ENCODE measurements around the gene PCDH7.

The PCDH7 gene, protein sequence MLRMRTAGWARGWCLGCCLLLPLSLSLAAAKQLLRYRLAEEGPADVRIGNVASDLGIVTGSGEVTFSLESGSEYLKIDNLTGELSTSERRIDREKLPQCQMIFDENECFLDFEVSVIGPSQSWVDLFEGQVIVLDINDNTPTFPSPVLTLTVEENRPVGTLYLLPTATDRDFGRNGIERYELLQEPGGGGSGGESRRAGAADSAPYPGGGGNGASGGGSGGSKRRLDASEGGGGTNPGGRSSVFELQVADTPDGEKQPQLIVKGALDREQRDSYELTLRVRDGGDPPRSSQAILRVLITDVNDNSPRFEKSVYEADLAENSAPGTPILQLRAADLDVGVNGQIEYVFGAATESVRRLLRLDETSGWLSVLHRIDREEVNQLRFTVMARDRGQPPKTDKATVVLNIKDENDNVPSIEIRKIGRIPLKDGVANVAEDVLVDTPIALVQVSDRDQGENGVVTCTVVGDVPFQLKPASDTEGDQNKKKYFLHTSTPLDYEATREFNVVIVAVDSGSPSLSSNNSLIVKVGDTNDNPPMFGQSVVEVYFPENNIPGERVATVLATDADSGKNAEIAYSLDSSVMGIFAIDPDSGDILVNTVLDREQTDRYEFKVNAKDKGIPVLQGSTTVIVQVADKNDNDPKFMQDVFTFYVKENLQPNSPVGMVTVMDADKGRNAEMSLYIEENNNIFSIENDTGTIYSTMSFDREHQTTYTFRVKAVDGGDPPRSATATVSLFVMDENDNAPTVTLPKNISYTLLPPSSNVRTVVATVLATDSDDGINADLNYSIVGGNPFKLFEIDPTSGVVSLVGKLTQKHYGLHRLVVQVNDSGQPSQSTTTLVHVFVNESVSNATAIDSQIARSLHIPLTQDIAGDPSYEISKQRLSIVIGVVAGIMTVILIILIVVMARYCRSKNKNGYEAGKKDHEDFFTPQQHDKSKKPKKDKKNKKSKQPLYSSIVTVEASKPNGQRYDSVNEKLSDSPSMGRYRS (N-terminal part only)

GRCh38 chr4:30720021-30720660 is at the start of gene PCDH7:
Gene PCDH7 (plus strand): TSS chr4:30720369. CDS start chr4:30721423, 1,054 bp downstream.
- peak within 1 kb of the TSS; percentile 73 for H3K27ac ChIP-seq
- no peak for DNase-seq (ENCODE audit: low read depth, low spot score)

DNA sequence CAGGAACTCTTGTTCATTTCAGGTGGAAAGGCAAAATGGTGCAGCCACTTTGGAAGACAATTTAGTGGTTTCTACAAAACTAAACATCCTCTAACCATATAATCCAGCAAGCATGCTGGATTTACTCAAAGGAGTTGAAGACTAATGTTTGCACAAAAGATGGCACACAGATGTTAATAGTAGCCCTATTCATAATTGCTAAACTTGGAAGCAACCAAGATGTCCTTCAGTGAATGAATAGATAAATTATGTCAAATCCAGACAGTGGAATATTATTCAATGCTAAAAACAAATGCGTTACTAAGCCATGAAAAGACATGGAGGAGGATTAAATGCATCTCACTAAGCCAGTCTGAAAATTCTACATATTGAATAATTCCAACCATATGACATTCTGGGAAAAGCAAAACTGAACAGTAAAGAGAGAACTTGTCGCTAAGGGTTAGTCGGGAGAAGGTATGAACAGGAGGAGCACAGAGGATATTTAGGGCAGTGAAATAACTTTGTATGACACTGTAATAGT is 48.2 kb upstream of the PCDH7 start:
- no peak for DNase-seq (ENCODE audit: low read depth, low spot score)
- H3K27ac ChIP-seq = no peak overlapping the region

GRCh38 chr4:30696191-30696590 is 24.0 kb upstream of the PCDH7 start:
- no peak for DNase-seq (ENCODE audit: low read depth, low spot score)
- H3K27ac ChIP-seq = no peak overlapping the region

DNA sequence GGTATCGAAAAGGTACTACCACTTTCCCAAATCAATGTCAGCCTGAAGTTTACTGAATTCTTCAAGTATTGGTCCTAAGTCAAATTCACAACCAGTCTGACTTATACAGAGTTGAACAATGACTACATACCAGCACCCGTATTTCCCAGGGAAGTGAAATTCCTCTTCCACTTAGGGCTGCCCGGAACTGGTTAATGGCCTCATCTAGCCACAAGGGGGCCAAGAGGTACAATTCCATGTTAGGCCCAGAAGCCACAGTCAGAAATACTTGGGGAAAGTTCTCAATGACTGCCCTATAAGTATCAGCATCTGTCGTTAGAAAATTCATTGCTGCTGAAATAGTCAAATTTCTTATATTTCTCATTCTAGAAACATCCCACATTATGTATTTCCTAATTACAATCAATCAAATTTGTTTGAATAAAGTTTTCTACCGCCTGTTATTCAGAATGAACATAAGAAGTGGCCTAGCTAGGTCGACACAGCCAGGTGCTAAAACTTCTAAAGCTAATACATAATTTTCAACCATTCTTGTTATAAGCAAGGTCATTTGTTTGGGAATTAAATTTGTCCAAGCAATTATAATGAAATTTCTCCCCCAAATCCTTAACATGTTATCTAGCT is 5.6 kb upstream of the PCDH7 start:
- H3K27ac ChIP-seq = no peak overlapping the region
- no peak for DNase-seq (ENCODE audit: low read depth, low spot score)

DNA sequence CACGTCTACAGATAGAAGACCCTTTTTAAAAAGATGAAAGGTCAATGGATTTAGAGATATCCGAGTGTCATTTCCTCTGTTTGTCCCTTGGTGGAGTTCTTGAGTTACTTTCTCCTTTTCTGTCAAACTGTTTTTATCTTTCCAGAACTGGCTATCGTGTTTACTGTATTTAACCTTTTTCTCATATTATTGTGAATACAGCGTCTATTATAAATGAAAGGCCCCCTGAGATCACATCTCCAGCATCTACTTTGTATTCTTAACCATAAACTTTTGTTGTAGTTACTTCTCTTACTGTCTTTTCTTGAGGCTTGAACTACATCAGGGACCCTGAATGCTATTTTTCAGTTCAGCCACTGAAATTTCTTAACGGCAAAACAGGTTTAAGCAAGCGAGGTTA is 4.0 kb upstream of the PCDH7 start:
- H3K27ac ChIP-seq = peak overlapping the region; percentile 73
- no peak for DNase-seq (ENCODE audit: low read depth, low spot score)

- peak overlapping the region; percentile 73 for H3K27ac ChIP-seq
- DNase-seq (ENCODE audit: low read depth, low spot score) = no peak
Observed at GRCh38 chr4:30716681-30717207, 3.4 kb upstream of the PCDH7 start.

DNA sequence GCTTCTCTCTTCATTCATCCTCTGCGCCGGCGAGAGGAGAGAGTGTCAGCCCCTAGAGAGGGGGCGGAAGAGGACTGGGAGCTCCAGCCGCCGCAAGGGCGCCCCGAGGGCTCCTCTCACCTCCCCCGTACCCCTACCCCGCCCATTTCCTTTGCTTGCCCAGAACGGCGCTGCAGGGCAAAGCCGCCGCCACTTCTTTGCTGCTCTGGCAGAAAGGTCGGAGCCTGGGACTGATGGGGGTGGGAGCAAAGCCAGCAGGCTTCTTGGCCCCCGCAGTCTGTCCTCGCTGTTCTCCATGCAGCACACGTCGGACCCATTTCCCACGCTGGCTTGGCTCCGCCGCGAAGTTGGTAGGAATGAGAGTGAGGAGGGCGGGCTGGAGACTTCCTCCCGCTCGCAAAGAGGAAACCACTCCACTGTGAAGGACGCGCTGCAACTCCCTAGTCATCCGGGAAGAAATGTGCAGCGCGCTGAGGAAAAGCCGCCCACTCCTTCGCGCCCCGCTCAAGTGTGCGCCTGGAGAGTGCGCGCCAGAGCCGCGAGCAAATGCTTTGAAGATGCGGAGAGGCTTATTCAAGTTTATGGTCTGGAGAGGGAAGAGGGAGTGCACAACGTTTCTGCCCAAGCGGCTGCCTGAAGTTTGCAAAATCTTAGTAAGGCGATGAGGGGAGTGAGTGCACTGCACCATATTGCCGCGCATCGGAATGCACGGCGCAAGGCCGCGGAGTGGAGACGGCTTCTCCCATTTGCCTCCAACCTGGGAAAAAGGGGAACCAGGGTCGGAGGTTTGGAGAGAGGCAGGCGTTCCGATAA is 2.8 kb upstream of the PCDH7 start:
- peak overlapping the region; percentile 73 for H3K27ac ChIP-seq
- DNase-seq (ENCODE audit: low read depth, low spot score) = no peak

DNA sequence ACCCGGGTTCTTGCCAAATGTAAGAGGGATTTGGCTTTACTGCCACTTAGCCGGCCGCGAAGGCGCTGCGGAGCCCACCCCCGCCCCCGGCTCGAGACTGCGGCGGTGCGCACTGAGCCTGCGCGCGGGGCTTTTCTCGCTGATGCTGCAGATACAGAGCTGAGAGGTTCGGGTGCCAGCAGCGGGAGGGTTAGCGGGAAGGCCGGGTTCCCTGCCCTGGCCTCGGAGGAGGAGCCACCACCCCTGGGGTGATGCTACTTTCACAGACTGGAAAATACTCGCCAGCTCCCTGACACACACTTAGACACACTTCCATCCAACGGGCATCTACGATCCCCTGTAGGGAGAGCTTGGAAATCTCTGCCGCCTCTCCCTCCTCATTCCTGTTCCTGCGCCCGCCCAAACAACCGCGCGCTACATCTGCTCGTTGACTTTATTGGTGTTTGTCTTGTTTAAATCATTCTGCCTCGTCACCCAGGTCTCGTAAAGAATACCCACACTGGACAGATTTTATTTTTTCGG is 2.1 kb upstream of the PCDH7 start:
- no peak for DNase-seq (ENCODE audit: low read depth, low spot score)
- peak overlapping the region; percentile 73 for H3K27ac ChIP-seq

DNA sequence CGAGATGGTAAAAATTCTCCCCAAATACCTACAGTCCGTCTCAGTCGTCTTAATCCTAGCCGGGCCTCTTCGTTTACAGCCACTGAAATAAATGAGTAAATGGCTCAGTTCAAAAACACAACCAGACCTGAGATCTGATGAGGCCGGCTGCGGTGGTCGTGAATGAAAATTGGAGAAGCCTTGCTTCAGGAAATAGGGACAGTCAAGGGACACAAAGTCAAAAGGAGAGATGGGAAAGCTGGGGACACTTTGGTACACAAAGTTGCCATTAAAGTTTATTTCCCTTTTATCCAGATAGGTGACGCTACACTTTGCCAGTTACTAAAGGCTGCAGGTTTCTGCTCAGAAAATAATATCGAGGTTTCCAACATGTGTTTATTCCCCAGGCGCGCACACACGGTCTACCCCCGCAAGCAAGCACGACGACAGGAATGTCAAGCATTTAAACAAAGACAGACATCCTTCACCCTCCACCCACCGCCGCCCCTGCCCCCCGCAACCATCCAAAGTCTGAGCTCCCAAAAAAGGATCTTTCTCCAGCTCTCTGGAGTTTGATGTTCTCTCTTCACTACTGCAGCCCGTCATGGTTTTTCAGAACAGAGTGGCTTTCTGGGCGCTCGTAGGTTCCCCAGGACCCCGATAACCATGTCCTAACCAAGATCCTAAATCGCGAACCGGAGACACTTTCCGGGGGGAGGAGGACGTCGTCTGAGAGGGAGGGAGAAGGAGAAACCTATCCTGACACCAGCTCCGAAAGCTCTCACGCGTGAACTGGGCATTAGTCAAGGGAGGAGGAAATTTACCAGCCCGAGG is 1.3 kb upstream of the PCDH7 start:
- DNase-seq (ENCODE audit: low read depth, low spot score) = no peak
- peak overlapping the region; percentile 73 for H3K27ac ChIP-seq

DNA sequence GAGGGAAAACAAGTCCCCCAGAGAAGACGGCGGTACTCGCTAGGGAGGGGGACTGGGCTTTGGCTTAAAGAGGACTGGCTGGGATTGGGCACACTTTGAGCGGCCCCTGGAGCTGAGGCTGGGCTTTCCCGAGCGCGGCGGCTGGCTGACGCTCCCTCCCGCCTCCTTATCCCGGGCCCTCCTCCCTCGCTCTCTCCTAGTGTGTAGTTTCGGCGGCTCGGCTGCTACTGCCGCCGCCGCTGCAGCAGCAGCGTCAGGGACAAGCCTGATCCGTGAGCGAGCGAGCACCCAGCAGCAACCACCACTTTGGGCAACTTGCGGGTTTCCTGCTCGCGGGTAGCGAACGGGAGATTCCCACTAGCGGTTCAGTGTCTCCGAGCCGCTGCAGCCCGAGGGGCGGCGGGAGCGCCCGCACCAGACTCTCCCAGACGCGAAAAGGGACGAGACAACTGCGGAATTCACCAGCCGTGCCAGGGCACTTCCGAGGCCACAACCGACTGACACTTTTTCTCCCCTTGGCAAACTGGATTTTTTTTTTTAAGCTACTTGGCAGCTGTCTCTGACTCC is 632 bp upstream of the PCDH7 start:
- H3K27ac ChIP-seq = peak overlapping the region; percentile 73
- no peak for DNase-seq (ENCODE audit: low read depth, low spot score)

DNA sequence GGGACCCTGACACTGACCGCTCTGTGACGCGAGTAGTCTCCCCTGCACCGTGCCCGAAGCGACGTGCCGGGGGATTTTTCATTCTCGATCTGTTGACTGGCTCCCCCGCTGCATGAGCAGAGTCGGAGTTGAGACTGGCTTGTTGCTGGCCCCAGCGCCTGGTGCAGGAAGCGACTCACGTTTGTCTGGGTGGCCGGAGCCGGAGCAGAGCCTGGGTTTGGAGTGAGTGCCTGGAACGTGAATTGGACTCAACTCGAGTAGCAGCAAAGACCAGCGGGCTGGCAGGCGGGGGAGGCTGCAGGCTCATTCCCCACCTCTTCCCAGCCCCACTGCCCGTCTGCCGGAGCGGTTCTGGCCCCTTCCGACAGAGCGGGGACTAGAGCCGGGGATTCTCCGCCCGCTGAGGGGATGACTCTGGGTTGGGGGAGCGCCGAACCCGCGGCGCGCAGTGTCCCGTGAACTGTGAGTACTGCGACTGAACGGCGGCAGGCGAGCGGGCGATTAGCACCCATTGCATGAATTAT is 554 bp downstream of the PCDH7 start:
- peak overlapping the region; percentile 73 for H3K27ac ChIP-seq
- no peak for DNase-seq (ENCODE audit: low read depth, low spot score)

DNA sequence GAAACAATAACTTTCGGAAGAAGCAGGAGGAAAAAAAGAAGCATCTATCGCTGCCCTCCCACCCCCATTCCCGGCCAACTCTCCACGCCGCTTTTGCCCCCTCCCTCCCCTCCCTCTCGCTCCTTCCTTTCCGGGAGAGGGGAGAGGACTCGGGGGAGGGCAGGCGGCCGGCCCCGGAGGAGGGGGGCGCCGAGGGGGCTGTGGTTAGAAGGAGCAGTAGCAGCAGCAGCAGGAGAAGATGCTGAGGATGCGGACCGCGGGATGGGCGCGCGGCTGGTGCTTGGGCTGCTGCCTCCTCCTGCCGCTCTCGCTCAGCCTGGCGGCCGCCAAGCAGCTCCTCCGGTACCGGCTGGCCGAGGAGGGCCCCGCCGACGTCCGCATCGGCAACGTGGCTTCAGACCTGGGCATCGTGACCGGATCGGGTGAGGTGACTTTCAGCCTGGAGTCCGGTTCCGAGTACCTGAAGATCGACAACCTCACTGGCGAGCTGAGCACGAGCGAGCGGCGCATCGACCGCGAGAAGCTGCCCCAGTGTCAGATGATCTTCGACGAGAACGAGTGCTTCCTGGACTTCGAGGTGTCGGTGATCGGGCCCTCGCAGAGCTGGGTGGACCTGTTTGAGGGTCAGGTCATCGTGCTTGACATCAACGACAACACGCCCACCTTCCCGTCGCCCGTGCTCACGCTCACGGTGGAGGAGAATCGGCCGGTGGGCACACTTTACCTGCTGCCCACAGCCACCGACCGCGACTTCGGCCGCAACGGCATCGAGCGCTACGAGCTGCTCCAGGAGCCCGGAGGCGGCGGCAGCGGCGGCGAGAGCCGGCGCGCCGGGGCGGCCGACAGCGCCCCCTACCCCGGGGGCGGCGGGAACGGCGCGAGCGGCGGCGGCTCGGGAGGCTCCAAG is 1.3 kb downstream of the PCDH7 start:
- no peak for DNase-seq (ENCODE audit: low read depth, low spot score)

DNA sequence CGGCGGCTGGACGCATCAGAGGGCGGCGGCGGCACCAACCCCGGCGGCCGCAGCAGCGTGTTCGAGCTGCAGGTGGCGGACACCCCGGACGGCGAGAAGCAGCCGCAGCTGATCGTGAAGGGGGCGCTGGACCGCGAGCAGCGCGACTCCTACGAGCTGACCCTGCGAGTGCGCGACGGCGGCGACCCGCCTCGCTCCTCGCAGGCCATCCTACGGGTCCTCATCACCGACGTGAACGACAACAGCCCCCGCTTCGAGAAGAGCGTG is 1.9 kb downstream of the PCDH7 start:
- DNase-seq (ENCODE audit: low read depth, low spot score) = no peak
- H3K27ac ChIP-seq = peak overlapping the region; percentile 3

More for the DNA sequence above, 1.3 kb downstream of the PCDH7 start:
- peak overlapping the region; percentile 73 for H3K27ac ChIP-seq

DNA sequence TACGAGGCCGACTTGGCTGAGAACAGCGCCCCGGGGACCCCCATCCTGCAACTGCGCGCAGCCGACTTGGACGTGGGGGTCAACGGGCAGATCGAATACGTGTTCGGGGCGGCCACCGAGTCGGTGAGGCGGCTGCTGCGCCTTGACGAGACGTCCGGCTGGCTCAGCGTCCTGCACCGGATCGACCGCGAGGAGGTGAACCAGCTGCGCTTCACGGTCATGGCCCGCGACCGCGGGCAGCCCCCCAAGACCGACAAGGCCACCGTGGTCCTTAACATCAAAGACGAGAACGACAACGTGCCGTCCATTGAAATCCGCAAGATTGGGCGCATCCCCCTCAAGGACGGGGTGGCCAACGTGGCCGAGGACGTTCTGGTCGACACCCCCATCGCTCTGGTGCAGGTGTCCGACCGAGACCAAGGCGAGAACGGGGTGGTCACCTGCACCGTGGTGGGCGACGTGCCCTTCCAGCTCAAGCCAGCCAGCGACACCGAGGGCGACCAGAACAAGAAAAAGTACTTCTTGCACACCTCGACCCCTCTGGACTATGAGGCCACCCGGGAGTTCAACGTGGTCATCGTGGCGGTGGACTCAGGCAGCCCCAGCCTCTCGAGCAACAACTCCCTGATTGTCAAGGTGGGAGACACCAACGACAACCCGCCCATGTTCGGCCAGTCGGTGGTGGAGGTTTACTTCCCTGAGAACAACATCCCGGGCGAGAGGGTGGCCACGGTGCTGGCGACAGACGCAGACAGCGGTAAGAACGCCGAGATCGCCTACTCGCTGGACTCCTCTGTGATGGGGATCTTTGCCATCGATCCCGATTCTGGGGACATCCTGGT is 2.4 kb downstream of the PCDH7 start:
- DNase-seq (ENCODE audit: low read depth, low spot score) = no peak
- peak overlapping the region; percentile 3 for H3K27ac ChIP-seq

GRCh38 chr4:30723201-30723955 is 3.2 kb downstream of the PCDH7 start:
- peak overlapping the region; percentile 3 for H3K27ac ChIP-seq

More at GRCh38 chr4:30723201-30723955, 3.2 kb downstream of the PCDH7 start:
- DNase-seq (ENCODE audit: low read depth, low spot score) = no peak
